A673 (cell line): ENCODE results near the gene ZNF418. TPM values are rescaled to one million over a fixed set of nuclear protein-coding genes. Genes with fewer than 3 reads are reported as not detected.
A peak's percentile ranks its signal among the peaks of the same experiment; 100 is the strongest.
"Not testable (repeated sequence)": the region's sequence is repeated elsewhere in the genome, so short reads cannot be mapped to it uniquely, and the experiment has no call there.

Experiments used
- BruUV-seq: library from RNA; stranded (reverse); fragments of 400-500 nt; replicated peaks from 2 replicates; lab custom pipeline; 2021; lab: Mats Ljungman, UMichigan
- CTCF ChIA-PET: fragments of 300-600 bp; sonication (Branson Sonifier 250); formaldehyde crosslinking; loops from one replicate; lab custom pipeline; 2022; ENCODE audit warnings: antibody characterized with exemption; lab: Charles Lee
- POLR2A ChIA-PET: fragments of 300-600 bp; sonication (Branson Sonifier 250); formaldehyde crosslinking; loops from one replicate; lab custom pipeline; 2022; ENCODE audit warnings: antibody characterized with exemption; ENCODE audit not compliant: low non-redundant PET; lab: Charles Lee
- DNase-seq: peaks from one replicate; pipeline ENCODE4 v3.0.0-alpha.2; 2015; ENCODE audit warnings: low spot score
- H3K27ac ChIP-seq: fragments of 200-600 bp; sonication (generic); 2 replicates; pipeline ENCODE4 v1.5.1; 2016; ENCODE audit warnings: mixed run types, low read depth, mild to moderate bottlenecking, mixed read lengths, antibody characterized with exemption, low read length; ENCODE audit not compliant: poor library complexity, severe bottlenecking
- H3K27me3 ChIP-seq: fragments of 200-600 bp; sonication (generic); replicated peaks from 2 replicates; pipeline ENCODE4 v1.6.1; 2017; ENCODE audit warnings: mixed run types, low read depth, mild to moderate bottlenecking, mixed read lengths, antibody characterized with exemption, low read length; ENCODE audit not compliant: insufficient read depth, poor library complexity
- H3K36me3 ChIP-seq: fragments of 200-600 bp; sonication (generic); 2 replicates; pipeline ENCODE4 v1.6.1; 2016; ENCODE audit warnings: mixed run types, mild to moderate bottlenecking, mixed read lengths, antibody characterized with exemption, low read length; ENCODE audit not compliant: insufficient read depth, poor library complexity, severe bottlenecking
- H3K4me1 ChIP-seq: fragments of 200-600 bp; sonication (generic); 2 replicates; pipeline ENCODE4 v1.6.1; 2017; ENCODE audit warnings: mixed run types, mild to moderate bottlenecking, mixed read lengths, antibody characterized with exemption, low read length; ENCODE audit not compliant: insufficient read depth, poor library complexity, severe bottlenecking
- H3K4me3 ChIP-seq: fragments of 200-600 bp; sonication (generic); 2 replicates; pipeline ENCODE4 v1.5.1; 2016; ENCODE audit warnings: low read depth, mixed run types, mild to moderate bottlenecking, mixed read lengths, low read length; ENCODE audit not compliant: poor library complexity, severe bottlenecking
- H3K9me3 ChIP-seq: fragments of 200-600 bp; sonication (generic); 2 replicates; pipeline ENCODE4 v1.6.1; 2016; ENCODE audit warnings: mixed run types, low read depth, mild to moderate bottlenecking, mixed read lengths, antibody characterized with exemption, low read length; ENCODE audit not compliant: poor library complexity, severe bottlenecking
- CTCF ChIP-seq: fragments of 300-800, 200-600 bp; sonication (generic); conservative IDR thresholded peaks from 2 replicates; pipeline ENCODE4 v1.5.1; 2017; ENCODE audit warnings: low read depth, mild to moderate bottlenecking, antibody characterized with exemption, low read length, moderate library complexity, mixed read lengths
- EZH2 ChIP-seq: fragments of 200-600 bp; sonication (generic); IDR thresholded peaks from 2 replicates; pipeline ENCODE4 v1.6.1; 2017; ENCODE audit warnings: borderline replicate concordance, low read depth, mild to moderate bottlenecking, mixed read lengths, antibody characterized with exemption, low read length; ENCODE audit not compliant: poor library complexity, severe bottlenecking
- intact Hi-C: fragments of 100-400 bp; cut with micrococcal nuclease; formaldehyde crosslinking; loops from one replicate; pipeline ENCODE4 v1.10.0; 2022; ENCODE audit not compliant: unreplicated experiment
- total RNA-seq: library from RNA; stranded (reverse); gene quantifications from 2 replicates; pipeline ENCODE4 v1.2.3, GENCODE V29; 2021

Gene ZNF418
- total RNA-seq, 1 experiment from 2014 or later = 16.9 TPM

GRCh38 chr19:57935731-57936130 is 529 bp upstream of the ZNF418 start:
- peaks cover 52% of the 10 kb centered on the region for H3K9me3 ChIP-seq
- H3K27ac ChIP-seq = no peak overlapping the region
- no TSS peak for BruUV-seq
- ChIA-PET CTCF (no interaction called here), POLR2A (no interaction called here)
- H3K4me1 ChIP-seq = no peaks in the 10 kb centered on the region
- no peak for DNase-seq
- intact Hi-C loops = no loop called here
- H3K4me3 ChIP-seq = no peak overlapping the region
- no peak for TF ChIP-seq CTCF
- TF ChIP-seq EZH2 = no peak
- peaks cover 19% of the 10 kb centered on the region for H3K36me3 ChIP-seq
- H3K27me3 ChIP-seq = no peaks in the 10 kb centered on the region

DNA sequence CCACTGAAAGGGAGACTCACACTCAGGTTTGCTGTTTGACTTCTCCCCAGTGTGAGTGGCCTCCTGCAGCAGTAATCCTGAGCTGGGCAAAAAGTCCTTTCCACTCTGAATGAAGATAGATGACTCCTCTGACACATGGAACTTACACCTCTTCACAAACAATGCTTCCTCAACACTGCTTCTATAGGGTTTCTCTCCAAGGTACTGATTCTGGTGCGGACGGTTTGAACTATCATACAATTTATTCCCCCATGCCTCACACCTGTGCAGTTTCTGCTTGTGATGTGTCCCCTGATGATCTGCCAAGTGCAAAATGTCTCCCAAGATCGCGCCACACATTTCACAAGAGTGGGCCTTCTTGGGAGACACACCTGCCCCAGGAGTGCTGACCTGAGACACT is 7.6 kb downstream of the ZNF418 start:
- ChIA-PET CTCF (no interaction called here), POLR2A (no interaction called here)
- Histone ChIP-seq H3K36me3 (peaks cover 53% of the 10 kb centered on the region), H3K27ac (no peak overlapping the region), H3K4me3 (no peak overlapping the region), H3K4me1 (no peaks in the 10 kb centered on the region), H3K9me3 (peaks cover 70% of the 10 kb centered on the region), H3K27me3 (no peaks in the 10 kb centered on the region)
- no peak for DNase-seq
- intact Hi-C loops = no loop called here
- BruUV-seq = no TSS peak
- TF ChIP-seq CTCF = no peak

- BruUV-seq = TSS peak; percentile 46
- H3K4me1 ChIP-seq, H3K9me3 ChIP-seq, H3K27me3 ChIP-seq, CTCF ChIA-PET, POLR2A ChIA-PET, intact Hi-C loops: not testable (repeated sequence)
- Histone ChIP-seq H3K27ac (peak within 1 kb of the TSS; percentile 77), H3K36me3 (peaks cover 12% of the 10 kb centered on the region), H3K4me3 (peak within 1 kb of the TSS; percentile 94)
- TF ChIP-seq CTCF = peak; percentile 31; the same call in 1 of the 2 replicates
- DNase-seq = peak; percentile 96
Measured at GRCh38 chr19:57916168-57916995, 18.8 kb downstream of the ZNF418 start, which contains the start of gene ZNF417. ZNF417 (minus strand) TSS chr19:57916592; CDS start chr19:57916411, 181 bp downstream.
